H9 (cell line): ENCODE results near the gene METRN. TPM values are rescaled to one million over a fixed set of nuclear protein-coding genes. Genes with fewer than 3 reads are reported as not detected.

Experiments
- DNase-seq: peaks from one replicate; pipeline ENCODE4 v3.0.0-alpha.2; 2017
- H2AFZ ChIP-seq: one replicate; pipeline ENCODE4 v1.6.1; 2013; ENCODE audit warnings: mild to moderate bottlenecking, low read length, control low read depth, moderate library complexity
- H2AK5ac ChIP-seq: 2 replicates; pipeline ENCODE4 v1.6.1; 2013; ENCODE audit warnings: low read length, control low read depth, mixed read lengths; ENCODE audit not compliant: insufficient read length
- H2BK120ac ChIP-seq: one replicate; pipeline ENCODE4 v1.6.1; 2013; ENCODE audit warnings: low read depth, mild to moderate bottlenecking, low read length, control low read depth, inconsistent platforms; ENCODE audit not compliant: poor library complexity, severe bottlenecking
- H2BK12ac ChIP-seq: 2 replicates; pipeline ENCODE4 v1.6.1; 2013; ENCODE audit warnings: low read length, control low read depth, mixed read lengths, low read depth; ENCODE audit not compliant: insufficient read length
- H2BK15ac ChIP-seq: 2 replicates; pipeline ENCODE4 v1.6.1; 2013; ENCODE audit warnings: low read depth, low read length, control low read depth
- H2BK20ac ChIP-seq: one replicate; pipeline ENCODE4 v1.6.1; 2013; ENCODE audit warnings: low read depth, mild to moderate bottlenecking, low read length, control low read depth, inconsistent platforms; ENCODE audit not compliant: poor library complexity, severe bottlenecking
- H2BK5ac ChIP-seq: 2 replicates; pipeline ENCODE4 v1.6.1; 2013; ENCODE audit warnings: low read length, control low read depth, mixed read lengths; ENCODE audit not compliant: insufficient read length
- H3K14ac ChIP-seq: 2 replicates; pipeline ENCODE4 v1.6.1; 2013; ENCODE audit warnings: low read length, control low read depth; ENCODE audit not compliant: insufficient read depth
- H3K18ac ChIP-seq: 2 replicates; pipeline ENCODE4 v1.6.1; 2013; ENCODE audit warnings: low read depth, mild to moderate bottlenecking, mixed read lengths, low read length, control low read depth; ENCODE audit not compliant: insufficient read length
- H3K23ac ChIP-seq: 2 replicates; pipeline ENCODE4 v1.6.1; 2013; ENCODE audit warnings: low read length, control low read depth, mixed read lengths, low read depth; ENCODE audit not compliant: insufficient read length
- H3K23me2 ChIP-seq: 2 replicates; pipeline ENCODE4 v1.6.1; 2013; ENCODE audit warnings: low read depth, mild to moderate bottlenecking, mixed read lengths, low read length, control low read depth; ENCODE audit not compliant: insufficient read length, poor library complexity, severe bottlenecking
- H3K27ac ChIP-seq: 2 replicates; pipeline ENCODE4 v1.5.1; 2013; ENCODE audit warnings: low read length, control low read depth, mixed read lengths, low read depth; ENCODE audit not compliant: insufficient read length
- H3K27me3 ChIP-seq: 2 replicates; pipeline ENCODE4 v1.6.1; 2013; ENCODE audit warnings: low read length, control low read depth, inconsistent platforms; ENCODE audit not compliant: insufficient read depth
- H3K4ac ChIP-seq: 2 replicates; pipeline ENCODE4 v1.6.1; 2013; ENCODE audit warnings: low read depth, mild to moderate bottlenecking, control low read depth, inconsistent platforms, low read length, moderate library complexity
- H3K4me1 ChIP-seq: 2 replicates; pipeline ENCODE4 v1.6.1; 2013; ENCODE audit warnings: low read length, control low read depth, inconsistent platforms; ENCODE audit not compliant: insufficient read depth
- H3K4me2 ChIP-seq: 2 replicates; pipeline ENCODE4 v1.6.1; 2013; ENCODE audit warnings: low read length, control low read depth, mixed read lengths; ENCODE audit not compliant: insufficient read length, insufficient read depth
- H3K56ac ChIP-seq: 2 replicates; pipeline ENCODE4 v1.6.1; 2013; ENCODE audit warnings: low read depth, mild to moderate bottlenecking, mixed read lengths, low read length, control low read depth; ENCODE audit not compliant: insufficient read length
- H3K79me1 ChIP-seq: 2 replicates; pipeline ENCODE4 v1.6.1; 2013; ENCODE audit warnings: low read depth, mild to moderate bottlenecking, moderate library complexity, low read length, control low read depth, inconsistent platforms; ENCODE audit not compliant: insufficient read depth, poor library complexity, severe bottlenecking
- H3K79me2 ChIP-seq: 2 replicates; pipeline ENCODE4 v1.6.1; 2013; ENCODE audit warnings: low read length, control low read depth, inconsistent platforms; ENCODE audit not compliant: insufficient read depth
- H3K9ac ChIP-seq: 2 replicates; pipeline ENCODE4 v1.6.1; 2013; ENCODE audit warnings: low read length, control low read depth, mixed read lengths; ENCODE audit not compliant: insufficient read length; ENCODE audit errors: extremely low read depth
- H3K9me3 ChIP-seq: one replicate; pipeline ENCODE4 v1.6.1; 2013; ENCODE audit warnings: low read depth, low read length, inconsistent platforms; ENCODE audit not compliant: control insufficient read depth
- H3T11ph ChIP-seq: one replicate; pipeline ENCODE4 v1.6.1; 2013; ENCODE audit warnings: mild to moderate bottlenecking, low read length, control low read depth, inconsistent platforms
- H4K20me1 ChIP-seq: one replicate; pipeline ENCODE4 v1.6.1; 2013; ENCODE audit not compliant: control insufficient read depth, insufficient read length, insufficient read depth
- H4K5ac ChIP-seq: 2 replicates; pipeline ENCODE4 v1.6.1; 2013; ENCODE audit warnings: low read depth, mild to moderate bottlenecking, mixed read lengths, low read length, control low read depth; ENCODE audit not compliant: insufficient read length
- H4K8ac ChIP-seq: replicated peaks from 2 replicates; pipeline ENCODE4 v1.6.1; 2013; ENCODE audit warnings: low read length, control low read depth, mixed read lengths, low read depth; ENCODE audit not compliant: insufficient read length
- H4K91ac ChIP-seq: 2 replicates; pipeline ENCODE4 v1.6.1; 2013; ENCODE audit warnings: low read depth, mild to moderate bottlenecking, moderate library complexity, mixed read lengths, low read length, control low read depth; ENCODE audit not compliant: insufficient read length
- H3K27ac Mint-ChIP-seq, 3 experiments: 2 replicates in 2 of 3; 3 replicates in 1 of 3; pipeline ENCODE4 v1.8.0; 2020 to 2021; ENCODE audit warnings: mixed read lengths in 3 of 3, mild to moderate bottlenecking in 1 of 3, moderate library complexity in 1 of 3
- H3K27me3 Mint-ChIP-seq: 2 replicates; pipeline ENCODE4 v1.8.0; 2021; ENCODE audit warnings: low read depth, mild to moderate bottlenecking, moderate library complexity, mixed read lengths
- H3K36me3 Mint-ChIP-seq, 3 experiments: 2 replicates in 2 of 3; 3 replicates in 1 of 3; pipeline ENCODE4 v1.8.0; 2020 to 2021; ENCODE audit warnings: low read depth in 3 of 3, mixed read lengths in 3 of 3; ENCODE audit not compliant: insufficient read depth in 1 of 3
- H3K4me1 Mint-ChIP-seq, 2 experiments: 2 replicates each; pipeline ENCODE4 v1.8.0; 2020; ENCODE audit warnings: mixed read lengths in 2 of 2
- H3K4me3 Mint-ChIP-seq, 2 experiments: 2 replicates in 1 of 2; 3 replicates in 1 of 2; pipeline ENCODE4 v1.8.0; 2020 to 2021; ENCODE audit warnings: mild to moderate bottlenecking in 2 of 2, mixed read lengths in 2 of 2, moderate library complexity in 1 of 2
- H3K9me3 Mint-ChIP-seq, 2 experiments: 2 replicates in 1 of 2; 3 replicates in 1 of 2; pipeline ENCODE4 v1.8.0; 2020; ENCODE audit warnings: mild to moderate bottlenecking in 2 of 2, mixed read lengths in 2 of 2, moderate library complexity in 1 of 2
- WGBS: extraction: QIAGEN DNeasy Blood & Tissue Kit; methylation state at CpG from one replicate; pipeline ENCODE4 v1.1.7; 2013; ENCODE audit warnings: missing lambda C conversion rate, low lambda C conversion rate, mixed read lengths; ENCODE audit not compliant: insufficient read length; ENCODE audit errors: extremely low coverage; 5-methylcytosine and 5-hydroxymethylcytosine counted together
- total RNA-seq: library from RNA; stranded (reverse); gene quantifications from 2 replicates; pipeline ENCODE4 v1.2.1, GENCODE V29; 2021
- TF ChIP-seq, protein P1 (sequence below): fragments of 200-600 bp; sonication (generic); conservative IDR thresholded peaks from 3 replicates; pipeline ENCODE4 v1.8.0; 2021; ENCODE audit warnings: antibody characterized with exemption, mild to moderate bottlenecking

The METRN gene
- total RNA-seq, 1 experiment from 2014 or later: 26.2 TPM

DNA sequence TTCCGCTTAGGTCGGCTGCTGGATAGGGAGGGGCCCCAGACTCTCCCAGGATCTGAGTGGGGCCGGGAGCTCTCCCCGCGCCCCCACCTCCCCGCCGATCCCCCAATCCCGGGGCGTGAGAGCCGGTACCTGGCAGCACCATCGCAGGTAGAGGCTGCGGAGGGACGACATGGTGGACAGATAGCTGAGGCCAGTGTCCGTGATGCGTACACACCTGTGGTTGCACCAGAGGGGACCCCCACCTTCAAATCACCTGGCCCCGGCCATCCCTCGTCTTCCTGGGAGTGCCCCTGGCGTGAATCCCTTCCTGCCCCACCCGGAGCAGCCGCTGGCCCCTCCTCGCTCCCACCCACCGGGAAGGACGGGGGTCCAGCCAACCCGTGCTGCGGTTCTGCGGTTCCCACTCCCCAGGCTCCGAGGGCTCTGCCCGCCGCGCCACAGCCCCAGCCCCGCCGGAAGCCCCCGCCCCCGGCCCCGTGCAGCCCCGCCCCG is 20.0 kb upstream of the METRN start:
- Histone ChIP-seq H2BK15ac (no peak overlapping the region), H4K20me1 (no peaks in the 10 kb centered on the region), H3T11ph (no peak overlapping the region), H3K4ac (no peak overlapping the region), H3K4me2 (peak overlapping the region; percentile 56), H2BK120ac (no peak overlapping the region), H3K79me2 (no peaks in the 10 kb centered on the region), H3K79me1 (no peaks in the 10 kb centered on the region), H3K14ac (no peak overlapping the region), H3K27ac (no peak overlapping the region), H3K4me1 (no peaks in the 10 kb centered on the region), H3K23me2 (peaks cover 20% of the 10 kb centered on the region), H2AFZ (no peak overlapping the region), H3K27me3 (peaks cover 19% of the 10 kb centered on the region), H3K56ac (no peak overlapping the region), H3K23ac (no peak overlapping the region), H2AK5ac (no peak overlapping the region), H4K8ac (no peak overlapping the region), H4K91ac (no peak overlapping the region), H3K18ac (no peak overlapping the region), H4K5ac (no peak overlapping the region), H3K9me3 (no peaks in the 10 kb centered on the region), H2BK5ac (no peak overlapping the region), H3K9ac (no peak overlapping the region), H2BK12ac (no peak overlapping the region), H2BK20ac (no peak overlapping the region)
- H3K4me1 Mint-ChIP-seq: peaks cover 0 to 9% of the 10 kb centered on the region in 2 experiments; a peak in 2 of 4 replicates
- WGBS: no CpG with 5 or more reads among the region's 37 CpGs
- DNase-seq: no peak
- peaks cover 87% of the 10 kb centered on the region for H3K27me3 Mint-ChIP-seq
- TF ChIP-seq, protein P1, sequence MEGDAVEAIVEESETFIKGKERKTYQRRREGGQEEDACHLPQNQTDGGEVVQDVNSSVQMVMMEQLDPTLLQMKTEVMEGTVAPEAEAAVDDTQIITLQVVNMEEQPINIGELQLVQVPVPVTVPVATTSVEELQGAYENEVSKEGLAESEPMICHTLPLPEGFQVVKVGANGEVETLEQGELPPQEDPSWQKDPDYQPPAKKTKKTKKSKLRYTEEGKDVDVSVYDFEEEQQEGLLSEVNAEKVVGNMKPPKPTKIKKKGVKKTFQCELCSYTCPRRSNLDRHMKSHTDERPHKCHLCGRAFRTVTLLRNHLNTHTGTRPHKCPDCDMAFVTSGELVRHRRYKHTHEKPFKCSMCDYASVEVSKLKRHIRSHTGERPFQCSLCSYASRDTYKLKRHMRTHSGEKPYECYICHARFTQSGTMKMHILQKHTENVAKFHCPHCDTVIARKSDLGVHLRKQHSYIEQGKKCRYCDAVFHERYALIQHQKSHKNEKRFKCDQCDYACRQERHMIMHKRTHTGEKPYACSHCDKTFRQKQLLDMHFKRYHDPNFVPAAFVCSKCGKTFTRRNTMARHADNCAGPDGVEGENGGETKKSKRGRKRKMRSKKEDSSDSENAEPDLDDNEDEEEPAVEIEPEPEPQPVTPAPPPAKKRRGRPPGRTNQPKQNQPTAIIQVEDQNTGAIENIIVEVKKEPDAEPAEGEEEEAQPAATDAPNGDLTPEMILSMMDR: no peak
- no peaks in the 10 kb centered on the region; a peak in 1 of 5 replicates for H3K9me3 Mint-ChIP-seq
- no peaks in the 10 kb centered on the region for H3K36me3 Mint-ChIP-seq
- no peak overlapping the region for H3K27ac Mint-ChIP-seq
- H3K4me3 Mint-ChIP-seq: peak overlapping the region; percentile 49 to 70
